ENCODE data around the gene RAI2. TPM values are rescaled to one million over a fixed set of nuclear protein-coding genes. Genes with fewer than 3 reads are reported as not detected.
A peak's percentile ranks its signal among the peaks of the same experiment; 100 is the strongest.

Gene RAI2
- total and polyA plus RNA-seq, 5 donors from 2014 or later = 0.15 to 0.68 (median 0.29) TPM

DNA sequence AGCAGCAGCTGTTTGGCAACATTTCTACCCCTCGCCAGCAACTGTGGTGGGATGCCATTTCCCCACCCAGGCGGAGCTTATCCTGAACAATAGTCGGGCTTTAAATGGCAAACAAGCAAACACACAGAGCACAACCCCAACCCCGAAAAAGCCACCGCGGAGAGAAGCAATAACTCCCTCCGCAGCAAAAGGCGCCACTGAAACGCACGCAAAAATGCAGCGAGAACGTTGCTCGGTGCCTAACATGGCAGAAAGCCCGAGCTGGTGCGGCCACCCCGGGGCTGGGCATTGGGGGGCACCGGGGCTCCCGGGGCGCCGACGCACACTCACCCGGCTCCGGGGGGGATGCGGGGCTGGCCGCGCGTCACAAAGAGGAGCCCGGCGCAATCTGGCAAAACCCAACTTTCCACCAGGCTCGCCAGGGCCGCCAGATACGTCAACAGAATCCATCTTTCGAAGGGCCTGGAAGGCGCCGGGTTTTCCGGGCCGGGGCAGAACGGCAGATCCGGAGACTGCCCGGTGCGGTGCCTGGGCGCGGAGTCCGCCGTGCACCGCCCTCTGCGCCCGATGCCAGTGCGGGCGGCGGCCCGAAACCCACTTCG lies 818 bp downstream of the RAI2 start:
- H3K4me3 ChIP-seq (ENCODE audit: low read depth, low read length) = no peak overlapping the region
- DNase-seq = no peak
- no peaks in the 10 kb centered on the region for H3K4me1 ChIP-seq (ENCODE audit: control insufficient read depth, insufficient read depth, low read length, poor library complexity, severe bottlenecking)
- Mint-ChIP-seq H3K9me3 (peaks cover 0 to 4% (median 0%) of the 10 kb centered on the region in 7 donors), H3K27ac (no peak overlapping the region), H3K36me3 (no peaks in the 10 kb centered on the region), H3K4me3 (peak overlapping the region in 3 of 4 donors; percentile 79 to 86 (median 82)), H3K4me1 (peaks cover 0 to 11% (median 0%) of the 10 kb centered on the region in 4 donors), H3K27me3 (peaks cover 33% of the 10 kb centered on the region)
- no peak overlapping the region for H3K27ac ChIP-seq (ENCODE audit: insufficient read depth, low read length, poor library complexity, severe bottlenecking)
- no peaks in the 10 kb centered on the region for H3K36me3 ChIP-seq (ENCODE audit: control insufficient read depth, insufficient read depth, low read length)
- no peaks in the 10 kb centered on the region for H3K9me3 ChIP-seq (ENCODE audit: control insufficient read depth in 2 of 2, low read length in 2 of 2)
- ATAC-seq (ENCODE audit: low read depth in 2 of 2) = no peak
- H3K27me3 ChIP-seq (ENCODE audit: control insufficient read depth, insufficient read depth, low read length) = peaks cover 8% of the 10 kb centered on the region

DNA sequence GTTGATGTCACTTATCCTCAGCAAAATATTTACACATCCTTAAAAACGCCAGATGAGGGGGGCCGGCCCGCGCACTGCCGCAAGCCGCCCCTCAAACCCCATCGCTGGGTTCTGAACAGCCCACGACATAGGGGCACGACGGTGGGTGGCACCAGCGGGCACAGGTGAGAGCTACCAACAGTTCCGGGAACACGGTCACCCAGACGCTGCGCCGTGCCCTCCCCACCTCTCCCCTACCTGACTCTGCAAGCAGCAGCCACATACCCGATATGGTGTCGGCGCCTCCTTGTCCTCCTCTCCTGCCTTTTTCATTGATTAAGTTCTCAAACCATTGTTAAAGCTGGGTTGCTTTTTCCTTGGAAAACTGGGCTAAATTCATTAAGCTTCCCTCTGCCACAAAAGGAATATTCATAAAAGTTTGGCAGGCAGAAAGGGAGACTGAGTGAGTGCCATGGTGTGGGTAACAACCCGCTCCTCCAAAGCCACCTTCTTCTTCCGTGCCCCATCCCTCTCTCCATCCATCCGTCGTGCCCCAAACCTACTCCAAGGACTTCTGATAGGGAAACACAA lies 1.4 kb downstream of the RAI2 start:
- H3K4me1 Mint-ChIP-seq = peaks cover 0 to 11% (median 0%) of the 10 kb centered on the region in 4 donors
- H3K27ac Mint-ChIP-seq = no peak overlapping the region
- DNase-seq (no peak), ATAC-seq (ENCODE audit: low read depth in 2 of 2) (no peak)
- H3K36me3 Mint-ChIP-seq = no peaks in the 10 kb centered on the region
- H3K27ac ChIP-seq (ENCODE audit: insufficient read depth, low read length, poor library complexity, severe bottlenecking) = no peak overlapping the region
- H3K4me3 ChIP-seq (ENCODE audit: low read depth, low read length) = no peak overlapping the region
- H3K9me3 Mint-ChIP-seq = peaks cover 0 to 4% (median 0%) of the 10 kb centered on the region in 7 donors
- H3K36me3 ChIP-seq (ENCODE audit: control insufficient read depth, insufficient read depth, low read length) = no peaks in the 10 kb centered on the region
- peak overlapping the region; percentile 53 to 86 (median 80) for H3K4me3 Mint-ChIP-seq
- no peaks in the 10 kb centered on the region for H3K9me3 ChIP-seq (ENCODE audit: control insufficient read depth in 2 of 2, low read length in 2 of 2)
- peaks cover 8% of the 10 kb centered on the region for H3K27me3 ChIP-seq (ENCODE audit: control insufficient read depth, insufficient read depth, low read length)
- H3K4me1 ChIP-seq (ENCODE audit: control insufficient read depth, insufficient read depth, low read length, poor library complexity, severe bottlenecking) = no peaks in the 10 kb centered on the region
- peaks cover 33% of the 10 kb centered on the region for H3K27me3 Mint-ChIP-seq

DNA sequence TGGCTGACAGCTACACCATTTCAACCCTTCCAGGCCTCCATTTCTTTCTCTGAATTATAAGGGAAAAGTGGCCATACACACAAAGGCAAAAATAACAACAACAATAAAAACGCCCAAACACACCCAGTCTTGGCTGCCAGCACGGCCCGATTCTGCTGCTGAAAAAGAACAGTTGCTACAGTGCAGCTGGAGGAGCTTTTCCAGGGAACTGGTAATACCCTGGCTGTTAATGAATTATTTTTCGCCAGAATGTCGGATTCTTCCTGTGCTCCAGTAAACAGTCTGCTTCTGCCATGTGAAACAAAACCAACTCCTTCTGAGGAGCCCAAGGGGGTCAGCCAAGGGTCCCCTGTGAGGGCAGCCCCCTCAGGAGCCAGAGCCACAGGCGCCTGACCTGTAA lies 6.6 kb downstream of the RAI2 start:
- no peak for ATAC-seq (ENCODE audit: low read depth in 2 of 2)
- no peak overlapping the region for H3K4me3 Mint-ChIP-seq
- H3K4me1 ChIP-seq (ENCODE audit: control insufficient read depth, insufficient read depth, low read length, poor library complexity, severe bottlenecking) = no peaks in the 10 kb centered on the region
- no peak for DNase-seq
- peaks cover 19% of the 10 kb centered on the region for H3K27me3 Mint-ChIP-seq
- no peaks in the 10 kb centered on the region for H3K9me3 ChIP-seq (ENCODE audit: control insufficient read depth in 2 of 2, low read length in 2 of 2)
- peaks cover 0 to 3% (median 0%) of the 10 kb centered on the region in 4 donors for H3K4me1 Mint-ChIP-seq
- no peaks in the 10 kb centered on the region for H3K27me3 ChIP-seq (ENCODE audit: control insufficient read depth, insufficient read depth, low read length)
- no peak overlapping the region for H3K4me3 ChIP-seq (ENCODE audit: low read depth, low read length)
- H3K36me3 Mint-ChIP-seq = no peaks in the 10 kb centered on the region
- H3K27ac Mint-ChIP-seq = no peak overlapping the region
- no peaks in the 10 kb centered on the region for H3K36me3 ChIP-seq (ENCODE audit: control insufficient read depth, insufficient read depth, low read length)
- peaks cover 0 to 2% (median 0%) of the 10 kb centered on the region in 7 donors for H3K9me3 Mint-ChIP-seq
- H3K27ac ChIP-seq (ENCODE audit: insufficient read depth, low read length, poor library complexity, severe bottlenecking) = no peak overlapping the region

DNA sequence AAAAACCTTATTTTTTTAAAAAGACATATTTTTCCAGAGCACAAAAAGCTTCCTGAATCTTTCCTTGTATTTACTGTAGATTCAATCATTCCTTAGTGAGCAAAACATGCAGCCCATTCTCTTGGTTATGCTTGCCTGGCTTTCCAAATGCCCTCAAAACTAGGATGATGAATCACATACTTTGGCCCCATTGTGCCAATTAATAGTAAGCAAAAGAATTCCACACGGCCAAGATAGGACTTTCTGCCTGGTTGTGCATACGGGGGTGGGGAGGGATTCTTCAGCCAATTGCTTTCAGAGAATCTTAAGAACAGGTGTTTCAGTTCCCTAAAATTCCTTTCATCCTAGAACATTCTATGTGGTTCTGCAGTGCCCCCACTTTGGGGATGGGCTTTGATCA lies 7.0 kb downstream of the RAI2 start:
- H3K9me3 ChIP-seq (ENCODE audit: control insufficient read depth in 2 of 2, low read length in 2 of 2) = no peaks in the 10 kb centered on the region
- H3K4me1 ChIP-seq (ENCODE audit: control insufficient read depth, insufficient read depth, low read length, poor library complexity, severe bottlenecking) = no peaks in the 10 kb centered on the region
- no peaks in the 10 kb centered on the region for H3K4me1 Mint-ChIP-seq
- ATAC-seq (ENCODE audit: low read depth in 2 of 2) = no peak
- no peak overlapping the region for H3K27ac Mint-ChIP-seq
- no peak overlapping the region for H3K4me3 ChIP-seq (ENCODE audit: low read depth, low read length)
- no peak overlapping the region for H3K4me3 Mint-ChIP-seq
- DNase-seq = no peak
- H3K36me3 ChIP-seq (ENCODE audit: control insufficient read depth, insufficient read depth, low read length) = no peaks in the 10 kb centered on the region
- peaks cover 0 to 2% (median 0%) of the 10 kb centered on the region in 7 donors for H3K9me3 Mint-ChIP-seq
- H3K27ac ChIP-seq (ENCODE audit: insufficient read depth, low read length, poor library complexity, severe bottlenecking) = no peak overlapping the region
- no peaks in the 10 kb centered on the region for H3K27me3 ChIP-seq (ENCODE audit: control insufficient read depth, insufficient read depth, low read length)
- no peaks in the 10 kb centered on the region for H3K36me3 Mint-ChIP-seq
- H3K27me3 Mint-ChIP-seq = peaks cover 14% of the 10 kb centered on the region

DNA sequence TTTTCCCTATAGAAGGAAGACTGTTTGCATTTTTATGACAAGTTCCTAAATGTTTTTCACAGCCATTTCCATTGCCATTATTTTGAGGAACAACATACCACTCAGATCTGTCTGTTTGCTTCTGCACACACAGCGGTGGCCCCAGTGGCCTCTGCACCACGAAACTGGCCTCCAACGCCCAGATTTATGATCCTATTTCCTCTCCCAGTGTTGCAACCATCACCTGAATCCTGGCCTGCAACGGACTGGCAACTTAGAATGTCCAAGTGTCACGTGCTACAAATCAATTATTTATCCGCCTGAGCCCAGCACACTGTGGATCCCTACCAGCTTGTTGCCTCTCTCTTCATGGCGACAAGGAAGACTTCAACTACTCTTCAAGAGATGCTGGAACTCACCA lies 9.2 kb downstream of the RAI2 start:
- Mint-ChIP-seq H3K27ac (no peak overlapping the region), H3K4me1 (no peaks in the 10 kb centered on the region), H3K9me3 (peaks cover 0 to 2% (median 0%) of the 10 kb centered on the region in 7 donors), H3K36me3 (no peaks in the 10 kb centered on the region), H3K27me3 (peaks cover 4% of the 10 kb centered on the region), H3K4me3 (no peak overlapping the region)
- no peaks in the 10 kb centered on the region for H3K4me1 ChIP-seq (ENCODE audit: control insufficient read depth, insufficient read depth, low read length, poor library complexity, severe bottlenecking)
- H3K36me3 ChIP-seq (ENCODE audit: control insufficient read depth, insufficient read depth, low read length) = no peaks in the 10 kb centered on the region
- H3K9me3 ChIP-seq (ENCODE audit: control insufficient read depth in 2 of 2, low read length in 2 of 2) = no peaks in the 10 kb centered on the region
- H3K4me3 ChIP-seq (ENCODE audit: low read depth, low read length) = no peak overlapping the region
- ATAC-seq (ENCODE audit: low read depth in 2 of 2) = no peak
- no peak for DNase-seq
- H3K27me3 ChIP-seq (ENCODE audit: control insufficient read depth, insufficient read depth, low read length) = no peaks in the 10 kb centered on the region
- no peak overlapping the region for H3K27ac ChIP-seq (ENCODE audit: insufficient read depth, low read length, poor library complexity, severe bottlenecking)

DNA sequence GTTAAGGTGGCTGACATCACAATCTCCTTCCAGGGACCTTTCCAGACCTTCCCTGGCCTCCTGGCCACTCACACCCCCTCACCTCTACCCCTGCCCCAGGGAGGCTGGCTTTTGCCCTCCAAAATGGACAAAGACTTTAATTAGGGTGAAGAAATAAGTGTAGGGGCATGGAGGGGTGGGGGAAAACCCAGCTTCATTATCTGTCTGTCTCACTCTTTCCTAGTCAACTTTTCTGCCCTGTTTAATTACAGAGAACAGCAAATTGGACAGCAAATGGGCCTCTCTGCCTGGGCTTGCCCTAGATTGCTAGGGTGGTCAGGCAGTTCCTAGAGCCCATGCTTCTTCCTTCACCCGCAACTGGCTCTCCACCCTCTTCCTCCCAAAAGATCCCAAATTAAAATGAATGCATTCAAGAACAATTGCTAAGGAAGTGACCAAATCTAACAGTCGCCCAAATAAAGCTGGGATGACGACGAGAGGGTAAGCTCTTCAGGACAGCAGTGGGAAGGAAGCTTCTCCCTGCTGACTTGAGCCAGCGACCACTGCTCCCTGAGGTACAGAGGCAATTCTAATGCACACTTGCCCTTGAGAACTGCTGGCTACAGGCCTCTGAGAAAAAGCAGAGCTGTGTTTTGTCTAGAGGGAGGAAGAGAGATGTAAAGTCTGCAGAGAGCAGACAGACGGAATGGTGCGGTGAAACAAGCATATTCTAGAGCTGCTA lies 12.4 kb downstream of the RAI2 start:
- peaks cover 4% of the 10 kb centered on the region for H3K27me3 Mint-ChIP-seq
- no peaks in the 10 kb centered on the region for H3K9me3 Mint-ChIP-seq
- H3K4me1 Mint-ChIP-seq = no peaks in the 10 kb centered on the region
- Histone ChIP-seq H3K27me3 (ENCODE audit: control insufficient read depth, insufficient read depth, low read length) (no peaks in the 10 kb centered on the region), H3K27ac (ENCODE audit: insufficient read depth, low read length, poor library complexity, severe bottlenecking) (no peak overlapping the region), H3K36me3 (ENCODE audit: control insufficient read depth, insufficient read depth, low read length) (no peaks in the 10 kb centered on the region), H3K9me3 (ENCODE audit: control insufficient read depth in 2 of 2, low read length in 2 of 2) (no peaks in the 10 kb centered on the region), H3K4me1 (ENCODE audit: control insufficient read depth, insufficient read depth, low read length, poor library complexity, severe bottlenecking) (no peaks in the 10 kb centered on the region), H3K4me3 (ENCODE audit: low read depth, low read length) (no peak overlapping the region)
- H3K4me3 Mint-ChIP-seq = no peak overlapping the region
- H3K36me3 Mint-ChIP-seq = no peaks in the 10 kb centered on the region
- no peak overlapping the region for H3K27ac Mint-ChIP-seq
- DNase-seq (no peak), ATAC-seq (ENCODE audit: low read depth in 2 of 2) (no peak)

DNA sequence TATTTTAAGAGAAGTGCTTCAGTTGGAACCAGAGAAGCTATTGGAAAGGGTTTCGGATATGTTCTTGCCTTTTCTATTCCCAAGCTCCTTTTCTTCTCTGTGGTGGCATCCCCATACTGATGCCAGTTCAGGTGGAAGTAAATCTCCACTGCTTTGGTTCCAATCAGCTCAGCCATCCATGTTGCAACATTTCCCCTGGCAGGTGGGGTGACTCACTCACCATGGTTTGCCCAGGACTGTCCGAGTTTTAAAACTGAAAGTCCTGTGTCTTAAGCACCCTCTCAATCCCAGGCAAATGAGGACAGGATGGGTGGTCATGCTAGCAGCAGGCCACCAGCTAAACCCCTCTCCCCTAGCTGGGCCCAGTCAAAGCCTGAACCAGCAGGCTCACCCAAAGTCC lies 15.1 kb downstream of the RAI2 start:
- Histone ChIP-seq H3K36me3 (ENCODE audit: control insufficient read depth, insufficient read depth, low read length) (no peaks in the 10 kb centered on the region), H3K27ac (ENCODE audit: insufficient read depth, low read length, poor library complexity, severe bottlenecking) (no peak overlapping the region), H3K27me3 (ENCODE audit: control insufficient read depth, insufficient read depth, low read length) (no peaks in the 10 kb centered on the region), H3K4me3 (ENCODE audit: low read depth, low read length) (no peak overlapping the region), H3K9me3 (ENCODE audit: control insufficient read depth in 2 of 2, low read length in 2 of 2) (no peaks in the 10 kb centered on the region), H3K4me1 (ENCODE audit: control insufficient read depth, insufficient read depth, low read length, poor library complexity, severe bottlenecking) (no peaks in the 10 kb centered on the region)
- no peak for DNase-seq
- Mint-ChIP-seq H3K36me3 (no peaks in the 10 kb centered on the region), H3K4me3 (no peak overlapping the region), H3K27me3 (no peaks in the 10 kb centered on the region), H3K4me1 (no peaks in the 10 kb centered on the region), H3K27ac (no peak overlapping the region), H3K9me3 (no peaks in the 10 kb centered on the region)
- no peak for ATAC-seq (ENCODE audit: low read depth in 2 of 2)

All from CD4-positive, CD25-positive, alpha-beta regulatory T cell (primary cell).